AG04449 (cell line): ENCODE measurements around the gene NOP9.

Experiments
- CTCF ChIA-PET: fragments of 350-600 bp; formaldehyde crosslinking; extraction: SDS; loops from one replicate; lab custom pipeline; 2021; ENCODE audit warnings: antibody characterized with exemption; lab: Yijun Ruan, JAX
- POLR2A ChIA-PET: fragments of 400-600, 350-600 bp; formaldehyde crosslinking; extraction: SDS; loops from one replicate; lab custom pipeline; 2020; ENCODE audit warnings: antibody characterized with exemption, inconsistent platforms; lab: Yijun Ruan, JAX
- DNase-seq: peaks from one replicate; pipeline ENCODE4 v3.0.0-alpha.2; 2010; ENCODE audit warnings: low read depth, low spot score
- H3K4me3 ChIP-seq: 2 replicates; pipeline ENCODE4 v1.5.1; 2011; ENCODE audit warnings: low read depth, mild to moderate bottlenecking, control low read depth, low read length
- CTCF ChIP-seq: IDR thresholded peaks from one replicate; pipeline ENCODE4 v1.5.1; 2011; ENCODE audit warnings: mild to moderate bottlenecking, moderate library complexity, low read length, control low read depth, inconsistent platforms; ENCODE audit not compliant: insufficient read depth; ENCODE audit errors: missing control alignments

NOP9 gene

DNA sequence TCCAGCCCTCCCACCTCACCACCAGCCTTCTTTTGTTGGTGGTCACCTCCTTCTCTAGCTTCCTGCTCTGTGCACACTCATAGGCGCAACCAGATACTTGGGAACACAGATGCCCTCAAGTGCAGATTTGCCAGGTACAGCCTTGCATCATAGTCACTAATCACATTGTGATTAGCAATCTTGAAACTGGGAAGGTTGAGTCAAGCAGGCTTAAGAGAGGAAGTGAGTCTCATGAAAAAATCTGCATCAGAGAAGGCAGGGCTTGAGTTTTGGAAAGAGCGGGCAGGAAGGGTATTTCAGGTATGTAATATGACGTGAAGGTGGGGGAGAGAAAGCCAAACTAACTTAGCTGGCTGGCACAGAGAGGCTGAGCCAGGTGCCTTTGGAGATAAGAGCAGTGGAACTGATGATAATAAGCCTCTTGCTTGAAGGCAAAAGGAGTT, 25.5 kb upstream of the NOP9 start:
- DNase-seq = no peak
- H3K4me3 ChIP-seq = no peak overlapping the region
- ChIA-PET POLR2A (no interaction called here), CTCF (interaction anchor here (1.5 to 3.7 kb wide), 4 partner anchors 10 to 60 kb away, joined by 4 to 14 read pairs (median 11); partner anchors contain the start of gene CIDEB)
- no peak for TF ChIP-seq CTCF

GRCh38 chr14:24277071-24277470, 22.6 kb upstream of the NOP9 start:
- no peak for DNase-seq
- no peak for TF ChIP-seq CTCF
- ChIA-PET CTCF (interaction anchor here (1.6 to 7.7 kb wide), 4 partner anchors 20 to 155 kb away, joined by 3 to 63 read pairs (median 10); partner anchors contain the start of gene TINF2), POLR2A (no interaction called here)
- no peak overlapping the region for H3K4me3 ChIP-seq

- no peak for TF ChIP-seq CTCF
- ChIA-PET POLR2A (no interaction called here), CTCF (interaction anchor here (1.0 to 7.7 kb wide), 6 partner anchors 20 to 154 kb away, joined by 3 to 63 read pairs (median 4); partner anchors contain the start of genes CIDEB, DHRS1, NOP9 and TINF2)
- DNase-seq = no peak
- H3K4me3 ChIP-seq = no peak overlapping the region
Observed at GRCh38 chr14:24277606-24278321, 21.9 kb upstream of the NOP9 start.

GRCh38 chr14:24278424-24278823, 21.2 kb upstream of the NOP9 start:
- no peak for TF ChIP-seq CTCF
- CTCF ChIA-PET = interaction anchor here (1.0 to 7.7 kb wide), 5 partner anchors 19 to 55 kb away, joined by 3 to 63 read pairs (median 4); partner anchors contain the start of genes CIDEB, DHRS1 and NOP9
- no peak for DNase-seq
- POLR2A ChIA-PET = no interaction called here
- H3K4me3 ChIP-seq = no peak overlapping the region

DNA sequence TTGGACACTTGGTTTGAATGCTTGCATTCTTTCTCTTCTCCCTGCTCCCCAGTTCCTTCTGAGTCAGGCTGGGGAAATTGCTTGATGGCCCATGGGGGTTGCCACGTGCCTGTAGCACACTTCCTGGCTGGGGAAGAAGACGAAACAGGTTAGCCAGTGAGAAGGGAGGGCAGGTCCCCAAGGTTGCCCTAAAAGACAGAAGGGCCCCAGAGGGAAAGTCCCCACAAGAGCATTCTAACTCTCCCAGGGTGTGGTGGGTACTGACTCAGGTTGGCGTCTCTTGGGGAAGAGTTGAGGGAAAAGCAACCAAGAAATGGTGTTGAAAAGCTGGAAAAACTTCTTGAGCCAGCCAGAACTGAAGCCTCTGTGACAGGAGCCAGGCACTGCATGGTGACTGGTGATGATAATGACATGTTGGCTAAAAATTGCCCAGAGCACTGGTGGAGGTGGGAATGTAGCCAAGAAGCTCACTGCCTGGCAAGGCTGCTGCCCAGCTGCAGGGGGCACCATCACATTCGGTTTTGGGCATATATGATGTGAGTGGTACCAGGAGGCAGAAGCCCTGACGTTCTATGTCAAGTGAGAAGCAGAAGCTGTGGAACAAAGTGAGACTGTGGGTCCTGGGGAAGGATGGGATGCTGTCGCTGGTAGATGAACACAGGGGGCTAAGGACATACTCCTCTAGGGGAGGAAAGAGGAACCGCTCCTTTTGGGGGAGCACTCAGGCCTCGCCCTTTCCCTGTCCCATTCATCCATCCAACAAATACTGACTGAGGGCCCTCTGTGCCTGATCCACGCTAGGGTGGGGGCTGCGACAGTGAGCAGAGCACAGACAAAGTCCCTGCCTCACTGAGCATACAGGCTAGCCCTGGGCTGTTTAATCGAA, 20.1 kb upstream of the NOP9 start:
- no peak for DNase-seq
- ChIA-PET POLR2A (interaction anchor here (0.6 to 1.1 kb wide), 2 partner anchors 8 to 49 kb away, joined by 3 to 4 read pairs; partner anchors contain the start of gene RABGGTA), CTCF (interaction anchor here (1.2 to 7.7 kb wide), 6 partner anchors 9 to 189 kb away, joined by 3 to 63 read pairs (median 10); partner anchors contain the start of genes CIDEB and RABGGTA)
- H3K4me3 ChIP-seq = no peak overlapping the region
- TF ChIP-seq CTCF = no peak
